SH-SY5Y (cell line): ENCODE results near the gene GRIP1.

ENCODE experiments used
- GATA2 ChIP-seq: IDR thresholded peaks from 2 replicates; pipeline ENCODE4 v1.6.1; 2011; ENCODE audit warnings: mild to moderate bottlenecking, low read depth, low read length
- GATA3 ChIP-seq: IDR thresholded peaks from 2 replicates; pipeline ENCODE4 v1.6.1; 2011; ENCODE audit warnings: low read depth, mild to moderate bottlenecking, low read length, moderate library complexity

Gene GRIP1

DNA sequence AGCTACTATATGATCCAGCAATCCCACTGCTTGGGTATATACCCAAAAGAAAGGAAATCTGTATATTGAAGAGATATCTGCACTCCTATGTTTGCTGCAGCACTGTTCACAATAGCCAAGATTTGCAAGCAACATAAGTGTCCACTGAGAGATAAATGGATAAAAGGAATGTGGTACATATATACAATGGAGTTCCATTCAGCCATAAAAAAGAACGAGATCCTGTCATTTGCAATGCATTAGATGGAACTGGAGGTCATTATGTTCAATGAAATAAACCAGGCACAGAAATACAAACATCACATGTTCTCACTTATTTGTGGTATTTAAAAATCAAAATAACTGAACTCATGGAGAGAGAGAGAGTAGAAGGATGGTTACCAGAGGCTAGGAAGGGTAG lies 260.0 kb downstream of the GRIP1 start:
- TF ChIP-seq GATA2 (no peak), GATA3 (no peak)

DNA sequence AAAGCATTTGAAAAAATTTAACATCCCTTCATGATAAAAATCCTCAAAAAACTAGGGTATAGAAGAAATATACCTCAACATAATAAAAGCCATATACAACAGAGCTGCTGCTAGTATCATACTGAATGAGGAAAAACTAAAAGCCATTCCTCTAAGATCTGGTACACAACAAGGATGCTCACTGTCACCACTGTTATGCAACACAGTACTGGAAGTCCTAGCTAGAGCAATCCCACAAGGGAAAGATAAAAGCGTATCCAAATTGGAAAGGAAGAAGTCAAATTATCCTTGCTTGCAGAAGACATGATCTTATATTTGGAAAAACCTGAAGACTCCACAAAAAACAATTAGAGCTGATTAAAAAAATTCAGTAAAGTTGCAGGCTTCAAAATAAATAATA lies 261.7 kb downstream of the GRIP1 start:
- no peak for TF ChIP-seq GATA3
- no peak for TF ChIP-seq GATA2

DNA sequence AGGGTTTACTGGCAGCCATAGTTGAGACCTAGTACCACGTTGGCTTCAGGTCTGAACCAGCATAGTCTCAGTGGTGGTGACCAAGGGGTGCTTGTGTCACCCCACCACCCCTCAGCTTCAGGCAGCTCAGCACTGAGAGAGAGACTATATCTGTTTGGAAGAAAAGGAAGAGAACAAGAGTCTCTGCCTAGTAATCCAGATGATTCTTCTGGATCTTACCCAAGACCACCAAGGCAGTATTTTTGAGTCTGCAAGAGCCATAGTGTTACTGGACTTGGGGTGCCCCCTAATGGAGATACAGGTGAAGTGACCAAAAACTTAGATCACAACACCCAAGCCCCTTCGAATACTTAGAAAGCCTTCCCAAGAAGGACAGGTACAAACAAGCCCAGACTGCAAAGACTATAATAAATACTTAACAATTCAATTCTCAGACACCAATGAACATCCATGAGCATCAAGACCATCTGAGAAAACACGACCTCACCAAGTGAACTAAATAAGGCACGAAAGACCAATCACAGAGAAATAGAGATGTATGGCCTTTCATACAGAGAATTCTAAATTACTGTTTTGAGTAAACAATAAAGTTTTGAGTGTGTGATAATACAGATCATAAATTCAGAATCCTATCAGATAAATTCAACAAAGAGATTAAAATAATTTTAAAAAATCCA lies 269.5 kb downstream of the GRIP1 start:
- TF ChIP-seq GATA2 (no peak), GATA3 (no peak)

DNA sequence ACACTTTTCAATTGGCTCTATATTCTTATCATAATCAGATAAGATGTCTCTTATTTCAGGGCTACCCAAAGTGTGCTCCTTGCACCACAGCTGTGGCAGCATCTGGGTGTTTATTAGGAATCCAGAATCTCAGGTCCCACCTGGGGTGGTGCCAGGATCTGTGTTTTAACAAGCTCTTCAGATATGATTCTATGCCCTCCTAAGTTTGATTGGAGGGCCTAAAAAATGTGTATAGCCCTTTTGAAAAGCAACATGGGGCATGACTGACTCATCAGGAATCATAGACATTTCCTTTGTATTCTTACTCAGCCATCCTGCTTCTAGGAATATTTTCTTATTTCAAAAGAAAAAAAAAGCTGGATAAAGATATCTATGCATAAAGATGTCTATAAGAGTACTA lies 273.5 kb downstream of the GRIP1 start:
- TF ChIP-seq GATA3 (no peak), GATA2 (no peak)

DNA sequence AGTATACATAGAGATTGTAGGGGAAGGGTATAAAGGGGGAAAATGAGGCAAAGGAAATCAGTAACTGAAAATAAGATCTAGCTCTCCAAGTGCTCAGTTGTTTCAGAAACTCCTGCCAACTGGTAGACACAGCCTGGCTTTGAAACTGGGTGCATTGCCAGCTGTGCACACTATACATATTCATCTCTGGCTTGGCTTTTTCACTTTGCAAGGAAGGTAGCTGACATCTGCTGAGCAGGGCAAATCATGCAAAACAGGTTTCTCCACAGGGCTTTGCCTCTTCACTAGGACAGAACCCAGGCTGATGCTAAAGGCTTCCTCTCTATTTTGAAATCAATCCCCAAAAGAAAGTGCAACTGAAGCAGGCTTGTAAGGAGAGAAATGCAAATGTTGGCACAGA lies 275.1 kb downstream of the GRIP1 start:
- no peak for TF ChIP-seq GATA3
- no peak for TF ChIP-seq GATA2

DNA sequence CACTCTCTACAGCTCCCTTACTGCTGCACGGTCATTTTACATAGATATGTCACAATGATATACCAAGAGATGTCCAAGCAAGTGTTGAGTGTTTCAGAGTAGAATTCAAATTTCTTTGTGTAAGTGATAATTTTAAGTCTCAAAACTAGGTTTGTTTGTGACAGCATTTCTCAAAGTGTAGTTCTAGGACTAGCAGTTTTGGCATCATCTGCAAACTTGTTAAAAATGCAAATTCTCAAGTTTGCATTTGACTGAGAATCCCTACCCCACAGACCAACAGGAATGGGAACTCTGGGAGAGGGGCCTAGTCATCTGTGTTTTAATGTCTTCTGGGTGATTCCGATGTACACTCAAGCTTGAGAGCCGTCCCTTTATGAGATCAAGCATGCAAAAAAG lies 279.0 kb downstream of the GRIP1 start:
- no peak for TF ChIP-seq GATA3

DNA sequence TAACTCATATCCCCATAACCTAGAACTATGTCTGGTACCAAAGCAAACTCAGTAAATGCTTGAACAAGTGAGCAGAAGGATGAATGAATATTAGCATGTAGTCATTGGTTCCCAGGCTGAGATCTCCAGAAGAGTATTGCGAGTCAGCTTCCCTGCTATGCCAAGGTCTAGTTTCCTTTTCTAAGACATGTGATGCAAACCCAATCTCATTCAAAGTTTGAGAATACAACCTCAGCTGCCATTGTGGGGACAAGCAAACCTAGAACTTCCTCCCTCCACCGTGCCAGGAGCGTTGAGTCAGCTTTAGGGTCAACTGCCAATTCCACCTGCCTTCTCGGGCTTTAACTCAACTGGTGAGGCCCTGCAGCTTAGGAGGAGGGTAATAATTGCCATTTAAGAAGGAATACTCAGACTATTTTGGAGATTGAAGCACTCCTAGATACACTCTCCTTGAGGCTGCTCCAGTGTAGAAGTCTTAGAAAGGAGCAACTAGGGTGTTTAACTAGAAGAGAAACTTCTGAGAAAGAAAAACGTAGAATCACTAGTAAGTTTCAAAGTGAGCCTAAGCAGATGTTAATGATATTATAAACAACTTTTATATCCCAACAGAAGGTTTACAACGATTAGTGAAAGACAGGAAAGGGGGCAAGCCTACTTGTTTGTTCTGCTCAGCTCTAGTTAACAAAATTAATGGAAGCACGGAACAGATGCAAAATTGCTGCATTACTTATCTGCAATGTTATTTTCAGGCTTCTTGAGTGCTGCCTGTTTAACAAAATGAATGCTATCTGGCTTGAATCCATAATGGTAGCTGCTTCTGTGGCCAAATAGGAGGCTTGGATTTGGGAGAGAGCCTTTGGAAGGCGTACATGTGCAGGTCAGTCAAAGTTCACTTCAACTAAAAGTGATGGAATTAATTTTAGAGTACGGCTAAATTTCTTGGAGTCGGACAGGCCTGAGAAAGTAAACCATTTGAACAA lies 279.7 kb downstream of the GRIP1 start:
- TF ChIP-seq GATA2 = no peak
- TF ChIP-seq GATA3 = no peak

DNA sequence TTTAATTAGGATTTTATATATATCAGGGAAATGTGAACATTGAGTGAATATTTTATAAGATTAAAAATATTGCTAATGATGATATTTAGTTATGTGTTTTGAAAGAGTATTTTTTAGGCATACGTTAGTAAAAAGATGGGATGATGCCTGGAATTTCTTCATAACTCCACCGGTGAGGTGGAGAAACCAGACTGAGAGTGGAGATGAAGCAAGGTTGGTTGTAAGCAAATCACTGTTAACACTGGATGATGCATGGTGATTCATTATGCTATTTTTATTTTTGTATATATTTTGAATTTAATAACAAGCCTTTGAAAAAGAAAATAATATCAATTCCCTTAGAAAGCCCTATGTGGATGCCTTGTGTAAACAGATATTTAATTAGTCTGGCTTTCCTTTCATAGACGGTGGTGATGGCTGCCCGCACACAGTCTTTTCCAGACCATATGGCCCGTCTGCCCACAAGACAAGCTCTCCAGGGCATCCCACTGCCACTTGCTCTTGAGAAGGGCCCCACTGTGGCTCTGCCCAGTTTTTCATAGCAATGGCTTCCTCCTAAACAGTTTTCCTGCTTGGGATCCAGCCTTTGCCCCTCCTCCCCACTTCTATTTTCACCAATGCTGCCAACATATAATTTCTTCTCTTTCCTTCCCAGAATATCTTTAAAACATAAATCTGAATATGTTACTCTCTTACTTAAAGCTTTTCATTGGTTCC lies 281.1 kb downstream of the GRIP1 start:
- TF ChIP-seq GATA3 (no peak), GATA2 (no peak)

DNA sequence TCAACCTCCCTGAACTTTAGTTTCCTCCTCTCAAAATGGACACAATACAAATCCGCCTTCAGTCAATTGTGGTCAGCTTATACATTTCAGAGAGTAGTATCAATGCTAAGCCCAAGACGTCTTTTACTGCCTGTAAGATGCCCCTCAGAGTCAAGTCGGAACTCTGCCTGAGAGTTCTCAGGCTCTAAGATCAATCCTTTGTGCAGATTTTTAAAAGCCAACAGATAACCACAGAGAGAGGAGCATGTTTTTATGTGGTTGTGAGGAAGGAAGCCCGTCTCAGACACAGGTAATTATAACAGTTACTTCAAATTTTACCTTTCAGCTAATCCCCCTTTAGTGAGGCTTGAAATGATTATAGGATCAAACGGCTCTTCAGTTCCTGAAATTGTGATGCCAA lies 285.0 kb downstream of the GRIP1 start:
- TF ChIP-seq GATA3 (no peak), GATA2 (no peak)

DNA sequence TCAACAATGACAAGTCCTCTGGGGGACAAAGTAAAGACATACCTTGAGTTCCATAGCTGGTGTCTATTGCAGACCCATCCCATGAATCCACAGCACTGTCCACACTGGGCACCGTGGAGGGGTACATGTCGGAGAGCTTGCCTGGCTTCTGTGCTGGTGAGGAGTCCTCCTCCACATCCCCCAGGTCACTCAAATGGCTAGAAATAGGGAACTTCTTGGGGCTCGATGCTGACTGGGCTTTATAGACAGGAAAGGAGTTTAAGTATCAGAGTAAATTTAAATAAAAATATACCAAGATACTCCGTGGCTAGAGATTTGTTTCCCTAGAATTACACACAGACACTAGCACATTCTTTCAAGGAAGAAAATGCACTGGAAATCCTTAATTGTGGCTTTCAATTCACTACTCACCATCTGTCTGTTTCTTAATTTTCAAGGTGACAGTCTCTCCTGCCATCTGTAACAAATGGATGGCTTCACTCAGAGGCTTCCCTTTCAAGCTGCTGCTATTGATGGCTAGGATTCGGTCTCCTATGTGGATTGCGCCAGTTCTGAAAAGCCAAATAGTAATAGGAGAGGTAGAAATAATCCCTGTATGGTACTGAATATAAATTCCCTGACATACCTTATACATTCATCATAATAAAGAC lies 286.5 kb downstream of the GRIP1 start:
- no peak for TF ChIP-seq GATA3
- no peak for TF ChIP-seq GATA2

DNA sequence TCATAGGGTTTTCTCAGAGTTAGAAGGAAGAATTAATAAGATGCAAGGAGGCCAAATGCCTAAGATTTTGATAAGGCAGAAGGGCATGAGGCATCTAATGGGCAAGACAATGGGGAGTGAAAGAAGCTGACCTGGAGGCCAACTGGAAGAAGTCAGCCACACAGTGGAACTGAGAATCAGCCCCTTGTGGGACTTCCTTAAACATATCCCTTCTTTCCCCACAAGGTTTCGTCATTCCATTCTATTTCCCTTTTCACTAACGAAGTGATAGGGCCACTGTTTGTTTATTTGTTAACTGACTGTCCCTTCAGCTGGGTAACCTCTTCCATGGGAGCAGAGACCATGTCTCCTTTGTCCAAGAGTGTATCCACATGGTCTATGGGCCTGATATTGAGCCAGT lies 290.4 kb downstream of the GRIP1 start:
- TF ChIP-seq GATA2 = no peak
- no peak for TF ChIP-seq GATA3

DNA sequence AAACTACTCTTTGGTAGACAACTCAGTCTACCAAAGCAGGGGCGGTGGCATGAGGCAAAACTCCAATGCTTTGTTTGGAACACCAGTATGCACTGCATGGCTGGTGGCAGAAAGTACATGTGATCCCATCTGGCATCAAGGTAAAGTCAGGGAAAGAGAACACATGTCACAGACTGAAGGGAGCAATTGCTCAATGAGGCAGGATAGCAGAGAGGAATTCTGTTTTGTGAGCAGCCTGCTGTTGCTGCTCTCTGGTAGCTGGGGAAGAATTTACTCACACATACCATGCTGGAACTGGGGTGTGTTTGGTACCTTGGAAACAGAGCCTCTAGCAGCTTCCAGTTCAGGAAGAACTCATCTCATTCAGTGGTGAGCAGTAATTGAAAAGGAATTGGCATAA lies 291.8 kb downstream of the GRIP1 start:
- TF ChIP-seq GATA3 (no peak), GATA2 (no peak)

DNA sequence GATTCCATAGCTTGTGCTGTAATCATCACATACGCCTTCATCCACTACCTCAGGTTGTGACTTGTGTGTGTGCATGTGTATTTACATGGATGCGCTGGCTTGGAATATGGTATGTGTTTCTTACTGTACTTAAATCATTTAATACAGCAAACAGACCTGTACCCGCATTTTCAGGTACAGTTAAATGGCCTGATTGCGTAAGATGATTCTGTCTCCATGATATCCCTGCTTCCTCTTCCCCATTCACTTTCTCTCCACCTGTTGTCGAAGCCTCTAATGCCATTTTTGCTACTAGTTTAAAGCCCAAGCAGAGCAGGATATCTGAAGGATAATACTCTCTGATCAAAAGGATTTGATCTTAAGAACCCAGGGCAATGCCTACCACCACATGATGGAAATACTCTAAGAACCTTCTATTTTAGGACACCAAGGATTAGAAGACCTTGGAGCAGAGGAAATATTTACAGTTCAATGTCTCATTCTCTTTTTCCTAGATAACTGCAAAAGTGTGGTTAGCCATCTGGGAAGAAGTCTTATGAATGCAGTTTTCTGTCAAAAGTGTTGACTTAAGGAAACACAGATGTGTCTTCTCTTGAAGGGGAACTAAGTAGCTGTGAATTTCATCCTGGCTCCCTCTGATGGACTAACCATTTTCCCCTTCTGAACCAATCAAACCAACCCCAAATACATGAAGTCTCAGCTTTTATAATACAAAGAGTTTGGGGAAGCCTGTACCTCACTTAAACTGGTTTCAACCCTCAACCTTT lies 297.9 kb downstream of the GRIP1 start:
- TF ChIP-seq GATA3 (no peak), GATA2 (no peak)
